NCI-H345 treated with DMSO at 0.1 percent for 48 hours (cell line): ENCODE data around the gene CHCHD10.
A peak's percentile ranks its signal among the peaks of the same experiment; 100 is the strongest.

Experiments
- DNase-seq: peaks from one replicate; lab custom pipeline; 2025; ENCODE audit not compliant: unreplicated experiment; lab: John Stamatoyannopoulos, UW

Gene CHCHD10

GRCh38 chr22:23787910-23788309 is 20.1 kb upstream of the CHCHD10 start:
- no peak for DNase-seq

- DNase-seq = peak; percentile 87
Observed at GRCh38 chr22:23787600-23787896, 19.8 kb upstream of the CHCHD10 start.

GRCh38 chr22:23786752-23787599 is 19.2 kb upstream of the CHCHD10 start, which contains the start of gene SMARCB1:
SMARCB1 (plus strand) TSS chr22:23786966; CDS start chr22:23787170, 204 bp downstream.
- DNase-seq = peak; percentile 87

- no peak for DNase-seq
Observed at GRCh38 chr22:23786261-23786710, 18.5 kb upstream of the CHCHD10 start.

- no peak for DNase-seq
Observed at GRCh38 chr22:23784215-23784732, 16.5 kb upstream of the CHCHD10 start.

- no peak for DNase-seq
Observed at GRCh38 chr22:23783265-23784150, 15.7 kb upstream of the CHCHD10 start.

GRCh38 chr22:23782703-23783102 is 14.9 kb upstream of the CHCHD10 start:
- no peak for DNase-seq

GRCh38 chr22:23782252-23782651 is 14.5 kb upstream of the CHCHD10 start:
- no peak for DNase-seq

GRCh38 chr22:23781511-23782183 is 13.9 kb upstream of the CHCHD10 start:
- no peak for DNase-seq

GRCh38 chr22:23781065-23781464 is 13.3 kb upstream of the CHCHD10 start:
- DNase-seq = no peak

GRCh38 chr22:23780146-23780748 is 12.5 kb upstream of the CHCHD10 start:
- DNase-seq = no peak

GRCh38 chr22:23779731-23780130 is 12.0 kb upstream of the CHCHD10 start:
- DNase-seq = no peak

- no peak for DNase-seq
Observed at GRCh38 chr22:23779083-23779482, 11.3 kb upstream of the CHCHD10 start.

- no peak for DNase-seq
Observed at GRCh38 chr22:23778577-23778900, 10.8 kb upstream of the CHCHD10 start.

GRCh38 chr22:23777776-23778576 is 10.2 kb upstream of the CHCHD10 start:
- no peak for DNase-seq

GRCh38 chr22:23775779-23776375 is 8.1 kb upstream of the CHCHD10 start:
- DNase-seq = no peak

- no peak for DNase-seq
Observed at GRCh38 chr22:23774922-23775436, 7.2 kb upstream of the CHCHD10 start.

- DNase-seq = no peak
Observed at GRCh38 chr22:23774114-23774921, 6.5 kb upstream of the CHCHD10 start.
